NCI-H2029 treated with DMSO at 0.1 percent for 48 hours (cell line): ENCODE data around the gene HMGXB4.
A peak's percentile ranks its signal among the peaks of the same experiment; 100 is the strongest.

Source experiments
- DNase-seq: peaks from one replicate; lab custom pipeline; 2025; lab: John Stamatoyannopoulos, UW

Gene HMGXB4

GRCh38 chr22:35310556-35311550 lies 53.6 kb downstream of the HMGXB4 start:
- DNase-seq: no peak

DNA sequence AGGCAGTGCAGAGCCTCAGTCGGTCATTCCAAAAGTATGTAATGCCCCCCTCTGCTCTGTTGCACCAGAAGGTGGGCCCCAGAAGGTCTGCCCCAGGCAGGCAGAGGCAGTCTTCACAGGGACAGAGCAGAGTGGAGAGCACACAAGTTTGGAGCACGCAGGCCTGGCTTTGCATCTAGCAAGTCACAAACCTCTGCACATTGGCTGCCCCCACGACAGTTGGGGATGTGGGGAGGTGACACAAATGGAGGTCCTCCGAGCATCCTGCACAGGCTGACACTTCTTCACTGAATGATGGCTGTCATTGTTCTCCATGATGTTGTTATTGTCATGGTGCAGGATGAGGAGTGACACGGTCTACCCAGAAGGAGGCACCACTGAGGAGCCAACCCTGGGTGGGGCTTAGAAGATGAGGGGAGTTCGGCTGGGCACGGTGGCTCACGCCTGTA lies 54.3 kb downstream of the HMGXB4 start:
- no peak for DNase-seq

GRCh38 chr22:35312198-35313059 lies 55.1 kb downstream of the HMGXB4 start:
- DNase-seq: no peak

- peak; percentile 88 for DNase-seq
These were observed 56.2 kb downstream of the HMGXB4 start for GRCh38 chr22:35313311-35314121.

GRCh38 chr22:35314161-35314942 lies 57.1 kb downstream of the HMGXB4 start:
- peak; percentile 52 for DNase-seq

- no peak for DNase-seq
These were observed 58.0 kb downstream of the HMGXB4 start for GRCh38 chr22:35315141-35315854.

DNA sequence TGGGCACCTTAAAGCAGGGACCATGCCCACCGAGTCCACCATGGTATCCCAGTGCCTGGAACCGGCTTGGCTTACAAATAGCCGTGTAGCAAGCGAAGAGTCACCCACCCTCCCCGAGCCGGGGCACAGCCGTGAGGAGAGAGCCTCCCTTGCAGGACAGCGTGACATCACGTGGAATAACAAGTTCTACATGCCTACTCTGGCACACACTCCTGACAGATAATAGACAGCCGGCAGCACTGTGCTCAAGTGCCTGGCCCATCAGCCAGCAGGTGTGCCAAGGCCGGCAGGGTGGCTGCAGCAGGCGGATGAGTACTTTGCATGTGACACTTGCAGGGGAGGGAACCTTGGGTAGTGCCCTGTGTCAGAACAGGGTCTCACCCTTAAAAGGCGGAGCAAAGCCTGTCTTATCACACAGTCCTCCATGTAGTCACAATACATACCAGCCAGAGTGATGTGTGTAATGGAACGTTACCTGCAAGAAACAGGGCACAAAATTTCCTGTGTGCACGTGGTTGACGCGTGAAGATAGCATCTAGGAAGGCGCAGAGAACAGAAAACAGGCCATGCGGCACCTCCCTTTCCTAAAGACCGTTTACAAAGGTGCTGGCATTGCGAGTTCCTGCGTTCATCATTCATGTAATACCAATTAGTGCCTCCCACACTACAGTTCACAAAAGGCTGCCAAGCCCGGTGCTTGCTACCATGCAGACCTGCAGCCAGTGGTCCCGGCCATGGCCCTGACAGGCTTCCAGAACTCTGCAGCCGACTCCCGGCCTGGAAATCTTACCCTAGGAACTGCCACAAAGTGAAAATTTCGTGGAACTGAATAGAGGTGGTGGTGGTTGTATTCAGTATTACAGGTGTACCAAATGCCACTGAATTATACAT lies 58.8 kb downstream of the HMGXB4 start:
- peak; percentile 84 for DNase-seq

GRCh38 chr22:35316751-35317150 lies 59.5 kb downstream of the HMGXB4 start:
- DNase-seq: no peak

DNA sequence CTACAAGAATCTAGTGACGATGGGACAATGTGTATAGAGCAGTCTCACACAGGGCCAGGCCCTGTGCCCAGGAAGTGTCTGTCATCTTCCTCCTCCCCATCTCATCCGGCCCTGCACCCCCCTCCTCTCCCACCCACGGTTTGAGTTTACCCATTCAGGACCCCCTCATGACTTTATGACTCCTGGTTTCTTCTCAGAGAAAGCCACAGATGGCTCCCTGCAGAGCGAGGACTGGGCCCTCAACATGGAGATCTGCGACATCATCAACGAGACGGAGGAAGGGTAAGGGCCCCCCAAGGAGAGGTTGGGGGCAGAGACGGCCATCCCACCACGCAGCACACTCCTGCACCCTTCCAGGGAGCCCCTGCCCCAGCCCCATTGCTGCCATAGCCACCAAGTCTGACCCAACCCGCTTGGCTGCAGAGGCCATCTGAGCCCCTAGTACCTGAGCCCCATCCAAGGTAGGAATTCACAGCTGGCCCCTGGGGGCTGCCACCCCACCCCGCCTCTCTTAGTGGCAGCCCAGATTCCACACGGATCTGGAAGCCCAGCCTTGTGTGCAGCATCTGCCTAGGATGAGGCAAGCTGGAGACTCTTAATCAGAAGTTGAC lies 60.5 kb downstream of the HMGXB4 start:
- no peak for DNase-seq

- DNase-seq: no peak
These were observed 61.3 kb downstream of the HMGXB4 start for GRCh38 chr22:35318346-35319215.

GRCh38 chr22:35319244-35319985 lies 62.1 kb downstream of the HMGXB4 start:
- no peak for DNase-seq

DNA sequence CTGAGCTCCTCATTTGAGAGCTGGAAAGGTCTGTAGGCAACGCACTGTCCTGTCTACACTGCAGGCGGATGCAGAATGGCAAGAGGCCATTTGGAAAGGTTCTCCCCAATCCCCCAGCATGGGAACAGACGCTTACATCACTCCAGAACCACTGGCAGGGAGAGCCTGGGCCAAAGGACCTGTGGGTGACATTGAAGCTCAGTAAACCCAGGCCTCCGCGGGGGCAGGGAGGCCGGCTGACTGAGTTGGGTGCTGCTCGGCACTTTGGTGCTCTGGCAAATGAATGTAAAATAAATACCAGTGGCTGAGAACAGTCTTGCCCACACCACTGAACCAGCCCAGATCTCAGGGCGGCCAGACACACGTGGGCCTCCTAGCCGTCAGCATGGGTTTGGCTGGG lies 64.8 kb downstream of the HMGXB4 start:
- no peak for DNase-seq

DNA sequence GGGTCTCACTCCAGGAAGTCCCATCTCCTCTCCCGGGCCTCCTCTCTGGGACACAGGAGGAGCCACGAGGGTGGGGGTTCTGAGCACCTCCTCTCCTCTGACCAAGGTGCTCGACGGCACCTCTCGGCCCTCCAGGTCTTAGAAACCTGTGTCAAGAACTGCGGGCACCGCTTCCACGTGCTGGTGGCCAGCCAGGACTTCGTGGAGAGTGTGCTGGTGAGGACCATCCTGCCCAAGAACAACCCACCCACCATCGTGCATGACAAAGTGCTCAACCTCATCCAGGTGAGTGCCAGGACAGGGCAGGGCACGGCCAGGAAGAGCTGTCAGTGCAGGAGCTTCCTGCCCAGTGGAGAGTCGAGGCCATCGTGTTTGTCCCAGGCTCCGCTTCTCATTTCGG lies 65.6 kb downstream of the HMGXB4 start:
- DNase-seq: no peak

DNA sequence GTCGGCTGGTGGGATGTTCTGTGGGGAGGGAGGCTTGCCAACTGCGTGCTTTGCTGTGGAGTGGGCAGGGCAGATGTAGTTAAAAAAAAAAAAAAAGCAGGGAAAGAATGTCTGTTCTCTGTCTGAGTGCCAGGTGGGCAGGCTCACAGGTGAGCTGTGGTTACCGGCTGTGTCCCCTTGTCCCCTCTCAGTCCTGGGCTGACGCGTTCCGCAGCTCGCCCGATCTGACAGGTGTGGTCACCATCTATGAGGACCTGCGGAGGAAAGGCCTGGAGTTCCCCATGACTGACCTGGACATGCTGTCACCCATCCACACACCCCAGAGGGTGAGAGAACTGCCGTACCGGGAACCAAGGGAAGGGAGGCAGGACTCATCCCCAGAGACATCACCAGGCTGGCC lies 66.0 kb downstream of the HMGXB4 start:
- DNase-seq: no peak

- no peak for DNase-seq
These were observed 66.8 kb downstream of the HMGXB4 start for GRCh38 chr22:35324067-35324466.

GRCh38 chr22:35324762-35325161 lies 67.5 kb downstream of the HMGXB4 start:
- DNase-seq: no peak

GRCh38 chr22:35325209-35325608 lies 67.9 kb downstream of the HMGXB4 start:
- no peak for DNase-seq
